Liver (tissue), 9 donors: ENCODE data around the gene SHB. TPM values are rescaled to one million over a fixed set of nuclear protein-coding genes. Genes with fewer than 3 reads are reported as not detected.

Source experiments
- DNase-seq: peaks from one replicate; pipeline ENCODE4 v3.0.0-alpha.2; 2017; ENCODE audit warnings: low spot score
- H3K27ac ChIP-seq, 2 donors: one replicate each; pipeline ENCODE4 v1.7.0; 2013; ENCODE audit warnings: inconsistent platforms in 2 of 2, low read length in 2 of 2, control low read depth in 1 of 2, low read depth in 1 of 2, mild to moderate bottlenecking in 1 of 2
- H3K27me3 ChIP-seq, 4 donors: one replicate each; pipeline versions ENCODE4 v1.6.1 to v1.7.0; 2013; ENCODE audit warnings: low read length in 3 of 4, inconsistent platforms in 1 of 4, mild to moderate bottlenecking in 1 of 4, moderate library complexity in 1 of 4; ENCODE audit not compliant: control insufficient read depth in 4 of 4, insufficient read depth in 4 of 4
- H3K36me3 ChIP-seq, 4 donors: one replicate each; pipeline versions ENCODE4 v1.6.1 to v1.7.0; 2013; ENCODE audit warnings: low read length in 3 of 4, mild to moderate bottlenecking in 3 of 4, low read depth in 1 of 4, moderate library complexity in 1 of 4; ENCODE audit not compliant: control insufficient read depth in 4 of 4, insufficient read depth in 3 of 4
- H3K4me1 ChIP-seq, 4 donors: one replicate each; pipeline versions ENCODE4 v1.6.1 to v1.7.0; 2013; ENCODE audit warnings: low read length in 3 of 4, mild to moderate bottlenecking in 3 of 4, moderate library complexity in 1 of 4; ENCODE audit not compliant: control insufficient read depth in 4 of 4, insufficient read depth in 4 of 4
- H3K4me3 ChIP-seq, 3 donors: one replicate each; pipeline versions ENCODE4 v1.6.1 to v1.7.0; 2013; ENCODE audit warnings: low read length in 3 of 3, control low read depth in 1 of 3, low read depth in 1 of 3, mild to moderate bottlenecking in 1 of 3
- H3K9ac ChIP-seq, 2 donors: one replicate each; pipeline ENCODE4 v1.7.0; 2013; ENCODE audit warnings: low read length in 2 of 2, mild to moderate bottlenecking in 2 of 2, moderate library complexity in 2 of 2, control low read depth in 1 of 2, low read depth in 1 of 2
- H3K9me3 ChIP-seq, 4 donors: one replicate each; pipeline versions ENCODE4 v1.6.1 to v1.7.0; 2013; ENCODE audit warnings: low read length in 3 of 4; ENCODE audit not compliant: control insufficient read depth in 4 of 4
- ATF3 ChIP-seq: IDR thresholded peaks from 2 replicates; pipeline ENCODE4 v1.6.1; 2016; ENCODE audit warnings: antibody characterized with exemption
- CTCF ChIP-seq: fragments of 150-350 bp; IDR thresholded peaks from 2 replicates; pipeline ENCODE4 v1.5.1; 2017; ENCODE audit warnings: improper control_type of control experiment, low read depth, low read length; ENCODE audit not compliant: missing input control
- EGR1 ChIP-seq, 2 donors: IDR thresholded peaks; 2 replicates each; pipeline ENCODE4 v1.6.1; 2016 to 2018; ENCODE audit warnings: antibody characterized with exemption in 2 of 2, low read depth in 2 of 2
- FOXA1 ChIP-seq: IDR thresholded peaks from 2 replicates; pipeline ENCODE4 v1.6.1; 2016; ENCODE audit warnings: antibody characterized with exemption
- FOXA2 ChIP-seq: IDR thresholded peaks from 2 replicates; pipeline ENCODE4 v1.6.1; 2016; ENCODE audit warnings: antibody characterized with exemption
- GABPA ChIP-seq, 2 donors: IDR thresholded peaks in 1 of 2; conservative IDR thresholded peaks in 1 of 2; 2 replicates each; pipeline ENCODE4 v1.6.1; 2016; ENCODE audit warnings: antibody characterized with exemption in 2 of 2, mild to moderate bottlenecking in 1 of 2, moderate library complexity in 1 of 2
- HNF4A ChIP-seq, 2 donors: conservative IDR thresholded peaks; 2 replicates each; pipeline ENCODE4 v1.6.1; 2016; ENCODE audit warnings: antibody characterized with exemption in 2 of 2, mild to moderate bottlenecking in 2 of 2
- HNF4G ChIP-seq: IDR thresholded peaks from 2 replicates; pipeline ENCODE4 v1.6.1; 2016; ENCODE audit warnings: antibody characterized with exemption
- JUND ChIP-seq, 2 donors: IDR thresholded peaks; 2 replicates each; pipeline ENCODE4 v1.6.1; 2016; ENCODE audit warnings: antibody characterized with exemption in 2 of 2
- MAX ChIP-seq: IDR thresholded peaks from 2 replicates; pipeline ENCODE4 v1.6.1; 2016; ENCODE audit warnings: antibody characterized with exemption
- NR2F2 ChIP-seq: IDR thresholded peaks from 2 replicates; pipeline ENCODE4 v1.6.1; 2016; ENCODE audit warnings: antibody characterized with exemption
- RAD21 ChIP-seq, 2 donors: IDR thresholded peaks; 2 replicates each; pipeline ENCODE4 v1.6.1; 2016; ENCODE audit warnings: antibody characterized with exemption in 2 of 2, mild to moderate bottlenecking in 2 of 2
- REST ChIP-seq: IDR thresholded peaks from 2 replicates; pipeline ENCODE4 v1.6.1; 2016; ENCODE audit warnings: antibody characterized with exemption, mild to moderate bottlenecking
- RXRA ChIP-seq, 2 donors: IDR thresholded peaks; 2 replicates each; pipeline ENCODE4 v1.6.1; 2017 to 2018; ENCODE audit warnings: antibody characterized with exemption in 2 of 2, mild to moderate bottlenecking in 1 of 2
- SP1 ChIP-seq: IDR thresholded peaks from 2 replicates; pipeline ENCODE4 v1.6.1; 2018; ENCODE audit warnings: antibody characterized with exemption, mild to moderate bottlenecking
- TAF1 ChIP-seq: conservative IDR thresholded peaks from 2 replicates; pipeline ENCODE4 v1.6.1; 2016; ENCODE audit warnings: antibody characterized with exemption, mild to moderate bottlenecking
- YY1 ChIP-seq: IDR thresholded peaks from 2 replicates; pipeline ENCODE4 v1.6.1; 2016; ENCODE audit warnings: antibody characterized with exemption, mild to moderate bottlenecking
- ZBTB33 ChIP-seq: IDR thresholded peaks from 2 replicates; pipeline ENCODE4 v1.6.1; 2016; ENCODE audit warnings: antibody characterized with exemption
- WGBS: extraction: QIAGEN DNeasy Blood & Tissue Kit; methylation state at CpG from one replicate; pipeline ENCODE4 v1.1.7; 2013; 5-methylcytosine and 5-hydroxymethylcytosine counted together
- polyA plus RNA-seq, 2 donors: library from polyadenylated mRNA; stranded (reverse) in 1 of 2; unstranded in 1 of 2; fragments of 200-250 nt in 1 of 2; fragments of >200 nt in 1 of 2; fragmentation: Nextera tagmentation in 1 of 2; extraction: Ambion mirVana in 1 of 2; gene quantifications; one replicate each; pipeline versions ENCODE4 v1.2.1 to v1.2.3, GENCODE V29; 2013 to 2015
- total RNA-seq, 2 donors: library from RNA; depleted of rRNA; stranded (reverse); fragments of >200 nt; gene quantifications; one replicate each; pipeline ENCODE4 v1.2.3, GENCODE V29; 2014
- donor health status: healthy.
- donor health status: healthy.
- donor health status: healthy.
- donor health status: healthy.
- donor health status: healthy.

SHB gene
- total and polyA plus RNA-seq, 4 donors: 3.4 to 17.3 (median 7.0) TPM

- WGBS: 96% methylated on average over 2 of the region's 2 CpGs
- no peak for TF ChIP-seq RAD21 (IDR thresholded peaks at IDR 0.05)
- no peak for TF ChIP-seq ZBTB33
- no peak for TF ChIP-seq REST
- TF ChIP-seq YY1: no peak
- no peak for TF ChIP-seq CTCF
- TF ChIP-seq JUND (IDR thresholded peaks at IDR 0.05): no peak
- no peak for TF ChIP-seq ATF3
- no peak for TF ChIP-seq EGR1 (IDR thresholded peaks at IDR 0.05; ENCODE audit: low read depth in 2 of 2)
- TF ChIP-seq RXRA (IDR thresholded peaks at IDR 0.05): no peak
- no peak for TF ChIP-seq HNF4A (conservative IDR thresholded peaks at IDR 0.05)
- TF ChIP-seq MAX: no peak
- TF ChIP-seq TAF1: no peak
- no peak for TF ChIP-seq FOXA1
- no peak for TF ChIP-seq GABPA (IDR thresholded peaks at IDR 0.05 in 1 of 2, conservative IDR thresholded peaks at IDR 0.05 in 1 of 2)
- no peak for TF ChIP-seq HNF4G
- TF ChIP-seq SP1: no peak
- TF ChIP-seq NR2F2: no peak
- no peak for TF ChIP-seq FOXA2
- Histone ChIP-seq H3K4me3 (no peak overlapping the region), H3K4me1 (peaks cover 0 to 16% (median 7%) of the 10 kb centered on the region in 4 donors), H3K27ac (no peak overlapping the region), H3K36me3 (peaks cover 5 to 36% (median 22%) of the 10 kb centered on the region in 4 donors), H3K9ac (no peak overlapping the region), H3K9me3 (no peaks in the 10 kb centered on the region), H3K27me3 (no peaks in the 10 kb centered on the region)
- DNase-seq: no peak
Observed at GRCh38 chr9:37941253-37941652, 127.8 kb downstream of the SHB start.
